DOHH2 (cell line): ENCODE measurements around the gene FTO.

Experiments
- CTCF ChIP-seq: fragments of 200-600 bp; sonication (generic); IDR thresholded peaks from one replicate; pipeline ENCODE4 v1.5.1; 2014; ENCODE audit warnings: antibody characterized with exemption, mild to moderate bottlenecking, low read depth, low read length; ENCODE audit not compliant: poor library complexity, severe bottlenecking
- EZH2phosphoT487 ChIP-seq: fragments of 200-600 bp; sonication (generic); IDR thresholded peaks from 2 replicates; pipeline ENCODE4 v1.6.1; 2017; ENCODE audit warnings: borderline replicate concordance, mild to moderate bottlenecking, antibody characterized with exemption, low read length, moderate library complexity, mixed read lengths

DNA sequence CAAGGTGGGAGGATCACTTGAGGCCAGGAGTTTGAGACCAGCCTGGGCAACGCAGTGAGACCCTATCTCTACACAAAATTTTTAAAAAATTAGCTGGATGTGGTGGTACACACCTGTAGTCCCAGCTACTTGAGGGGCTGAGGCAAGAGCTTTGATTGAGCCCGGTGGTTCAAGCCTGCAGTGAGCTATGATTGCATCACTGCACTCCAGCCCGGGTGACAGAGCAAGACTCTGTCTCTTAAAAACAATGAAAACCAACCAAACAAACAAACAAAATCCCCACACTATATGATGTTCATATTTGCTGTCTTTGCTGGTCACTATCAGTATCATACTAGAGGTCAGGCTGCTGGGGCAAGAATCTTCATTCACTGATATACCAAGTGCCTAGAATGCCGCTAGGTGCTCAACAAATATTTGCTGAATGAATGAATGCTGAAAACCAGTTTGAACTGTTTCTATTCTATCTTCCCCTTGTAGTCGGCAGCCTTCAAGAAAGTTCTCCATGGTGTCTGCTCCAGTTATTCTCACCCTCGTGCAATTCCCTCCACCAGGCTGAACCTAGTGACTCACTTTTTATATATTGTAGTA, 455.6 kb downstream of the FTO start:
- no peak for TF ChIP-seq CTCF
- TF ChIP-seq EZH2phosphoT487, result no peak
